ENCODE measurements around the gene PRCC.

- TF ChIP-seq ZNF274 (IDR thresholded peaks at IDR 0.05; ENCODE audit: low read depth, low read length) (no peak), SUZ12 (IDR thresholded peaks at IDR 0.05; ENCODE audit: extremely low read depth, insufficient read depth, insufficient read length) (no peak), YY1 (IDR thresholded peaks at IDR 0.05; ENCODE audit: insufficient read depth, insufficient read length) (no peak)
Measured at GRCh38 chr1:156821801-156822200, 54.5 kb downstream of the PRCC start.
